Loucy (cell line): ENCODE data around the gene SCYL2.
"Not testable (repeated sequence)": the region's sequence is repeated elsewhere in the genome, so short reads cannot be mapped to it uniquely, and the experiment has no call there.

ENCODE experiments used
- H2AFZ ChIP-seq: fragments of 200-600 bp; sonication (generic); 2 replicates; pipeline ENCODE4 v1.6.0; 2016; ENCODE audit warnings: antibody characterized with exemption, mild to moderate bottlenecking, low read length, moderate library complexity
- H3F3A ChIP-seq: fragments of 200-600 bp; 2 replicates; pipeline ENCODE4 v1.6.0; 2016; ENCODE audit warnings: antibody characterized with exemption, low read depth, mild to moderate bottlenecking
- H3K27me3 ChIP-seq: fragments of 200-600 bp; sonication (generic); 2 replicates; pipeline ENCODE4 v1.6.1; 2014; ENCODE audit warnings: low read length, mild to moderate bottlenecking; ENCODE audit not compliant: insufficient read depth, poor library complexity, severe bottlenecking
- H3K36me3 ChIP-seq: fragments of 200-600 bp; sonication (generic); 2 replicates; pipeline ENCODE4 v1.6.1; 2016; ENCODE audit warnings: low read length; ENCODE audit not compliant: insufficient read depth
- H3K4me1 ChIP-seq: fragments of 200-600 bp; sonication (generic); 2 replicates; pipeline ENCODE4 v1.5.1; 2014; ENCODE audit warnings: low read length, mild to moderate bottlenecking; ENCODE audit not compliant: insufficient read depth, poor library complexity, severe bottlenecking
- H3K4me2 ChIP-seq: fragments of 200-600 bp; sonication (generic); 2 replicates; pipeline ENCODE4 v1.6.0; 2014; ENCODE audit warnings: antibody characterized with exemption, low read length, low read depth, mild to moderate bottlenecking; ENCODE audit not compliant: poor library complexity, severe bottlenecking
- H3K4me3 ChIP-seq: fragments of 200-600 bp; sonication (generic); 2 replicates; pipeline ENCODE4 v1.5.1; 2014; ENCODE audit warnings: low read length, mild to moderate bottlenecking, mixed read lengths; ENCODE audit not compliant: poor library complexity, severe bottlenecking
- H3K79me2 ChIP-seq: fragments of 200-600 bp; sonication (generic); 2 replicates; pipeline ENCODE4 v1.6.1; 2014; ENCODE audit warnings: low read length; ENCODE audit not compliant: insufficient read depth
- H3K9ac ChIP-seq: fragments of 200-600 bp; sonication (generic); 2 replicates; pipeline ENCODE4 v1.6.0; 2014; ENCODE audit warnings: mild to moderate bottlenecking, low read depth, low read length, moderate library complexity; ENCODE audit not compliant: poor library complexity, severe bottlenecking
- H3K9me2 ChIP-seq: fragments of 200-600 bp; sonication (generic); replicated peaks from 2 replicates; pipeline ENCODE4 v1.6.1; 2016; ENCODE audit warnings: low read depth, low read length, mixed read lengths
- H3K9me3 ChIP-seq: fragments of 200-600 bp; sonication (generic); 2 replicates; pipeline ENCODE4 v1.6.1; 2014; ENCODE audit warnings: mild to moderate bottlenecking, antibody characterized with exemption, low read length, low read depth; ENCODE audit not compliant: insufficient read depth
- H4K20me1 ChIP-seq: fragments of 200-600 bp; sonication (generic); 2 replicates; pipeline ENCODE4 v1.6.0; 2014; ENCODE audit warnings: antibody characterized with exemption, low read length, mild to moderate bottlenecking; ENCODE audit not compliant: insufficient read depth, poor library complexity, severe bottlenecking
- EZH2phosphoT487 ChIP-seq: fragments of 200-600 bp; IDR thresholded peaks from 2 replicates; pipeline ENCODE4 v1.6.1; 2018; ENCODE audit warnings: antibody characterized with exemption, mild to moderate bottlenecking, moderate library complexity, borderline replicate concordance
- TF ChIP-seq, protein P1 (sequence below): fragments of 200-600 bp; sonication (generic); conservative IDR thresholded peaks from 2 replicates; pipeline ENCODE4 v1.5.1; 2014; ENCODE audit warnings: mild to moderate bottlenecking, antibody characterized with exemption, low read length

The SCYL2 gene

DNA sequence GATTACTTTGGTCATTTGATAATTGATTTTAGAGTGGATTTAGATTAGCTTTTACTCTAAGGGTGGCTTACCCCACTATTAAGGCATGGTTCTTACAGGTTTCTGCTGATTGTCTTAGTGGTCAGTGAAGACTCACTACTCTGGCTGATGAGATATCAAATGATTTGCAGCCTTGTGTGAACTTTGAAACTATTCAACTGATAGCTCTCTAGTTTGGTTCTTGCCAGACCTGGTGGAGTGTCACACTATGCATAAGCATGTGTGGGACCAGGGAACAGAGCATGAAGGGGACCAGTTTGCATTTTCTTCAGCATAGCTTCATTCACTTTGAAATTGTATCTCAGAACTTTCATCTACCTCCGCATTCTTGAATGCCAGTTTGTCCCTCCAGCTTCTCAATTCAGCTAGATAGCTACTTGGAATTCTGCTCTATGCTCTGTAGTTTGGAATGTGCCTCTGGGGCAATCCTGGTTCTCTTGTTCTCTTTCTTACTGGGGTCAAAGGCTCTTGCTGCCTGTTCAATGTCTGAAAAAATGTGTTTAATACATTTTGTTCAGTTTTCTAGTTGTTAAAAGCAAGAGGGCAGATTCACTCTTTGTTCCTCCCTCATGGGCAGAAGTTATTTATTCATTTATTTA is 12.7 kb downstream of the SCYL2 start:
- Histone ChIP-seq H3K9me2 (no peaks in the 10 kb centered on the region), H3F3A (no peaks in the 10 kb centered on the region), H2AFZ (no peak overlapping the region), H4K20me1 (peaks cover 22% of the 10 kb centered on the region), H3K9ac (no peak overlapping the region), H3K4me2 (no peak overlapping the region), H3K4me3 (no peak overlapping the region), H3K9me3 (no peaks in the 10 kb centered on the region), H3K27me3 (no peaks in the 10 kb centered on the region), H3K4me1 (peaks cover 7% of the 10 kb centered on the region), H3K79me2 (peaks cover 65% of the 10 kb centered on the region), H3K36me3 (peaks cover 19% of the 10 kb centered on the region; the same call in 1 of the 2 replicates)
- TF ChIP-seq EZH2phosphoT487, result no peak
- TF ChIP-seq, protein P1, sequence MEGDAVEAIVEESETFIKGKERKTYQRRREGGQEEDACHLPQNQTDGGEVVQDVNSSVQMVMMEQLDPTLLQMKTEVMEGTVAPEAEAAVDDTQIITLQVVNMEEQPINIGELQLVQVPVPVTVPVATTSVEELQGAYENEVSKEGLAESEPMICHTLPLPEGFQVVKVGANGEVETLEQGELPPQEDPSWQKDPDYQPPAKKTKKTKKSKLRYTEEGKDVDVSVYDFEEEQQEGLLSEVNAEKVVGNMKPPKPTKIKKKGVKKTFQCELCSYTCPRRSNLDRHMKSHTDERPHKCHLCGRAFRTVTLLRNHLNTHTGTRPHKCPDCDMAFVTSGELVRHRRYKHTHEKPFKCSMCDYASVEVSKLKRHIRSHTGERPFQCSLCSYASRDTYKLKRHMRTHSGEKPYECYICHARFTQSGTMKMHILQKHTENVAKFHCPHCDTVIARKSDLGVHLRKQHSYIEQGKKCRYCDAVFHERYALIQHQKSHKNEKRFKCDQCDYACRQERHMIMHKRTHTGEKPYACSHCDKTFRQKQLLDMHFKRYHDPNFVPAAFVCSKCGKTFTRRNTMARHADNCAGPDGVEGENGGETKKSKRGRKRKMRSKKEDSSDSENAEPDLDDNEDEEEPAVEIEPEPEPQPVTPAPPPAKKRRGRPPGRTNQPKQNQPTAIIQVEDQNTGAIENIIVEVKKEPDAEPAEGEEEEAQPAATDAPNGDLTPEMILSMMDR, result no peak

DNA sequence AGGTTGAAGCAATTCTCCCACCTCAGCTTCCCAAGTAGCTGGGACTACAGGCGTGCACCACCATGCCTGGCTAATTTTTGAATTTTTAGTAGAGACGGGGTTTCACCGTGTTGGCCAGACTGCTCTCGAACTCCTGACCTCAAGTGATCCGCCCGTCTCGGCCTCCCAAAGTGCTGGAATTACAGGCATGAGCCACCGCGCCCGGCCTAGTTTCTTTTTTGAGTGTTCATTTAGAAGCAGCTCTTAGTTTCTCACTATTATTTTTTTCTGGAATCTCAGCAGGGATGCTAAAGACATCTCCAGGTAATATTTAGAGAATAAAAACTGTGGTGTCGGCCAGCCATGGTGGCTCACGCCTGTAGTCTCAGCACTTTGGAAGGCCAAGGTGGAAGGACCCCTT is 17.6 kb downstream of the SCYL2 start:
- Histone ChIP-seq H3K79me2 (peaks cover 23% of the 10 kb centered on the region; the same call in 1 of the 2 replicates), H3K36me3 (peaks cover 25% of the 10 kb centered on the region; the same call in 1 of the 2 replicates)
- H3F3A ChIP-seq, H3K4me1 ChIP-seq, H4K20me1 ChIP-seq, H3K4me3 ChIP-seq, H2AFZ ChIP-seq, H3K27me3 ChIP-seq, H3K4me2 ChIP-seq, H3K9me3 ChIP-seq, H3K9ac ChIP-seq, H3K9me2 ChIP-seq: not testable (repeated sequence)

DNA sequence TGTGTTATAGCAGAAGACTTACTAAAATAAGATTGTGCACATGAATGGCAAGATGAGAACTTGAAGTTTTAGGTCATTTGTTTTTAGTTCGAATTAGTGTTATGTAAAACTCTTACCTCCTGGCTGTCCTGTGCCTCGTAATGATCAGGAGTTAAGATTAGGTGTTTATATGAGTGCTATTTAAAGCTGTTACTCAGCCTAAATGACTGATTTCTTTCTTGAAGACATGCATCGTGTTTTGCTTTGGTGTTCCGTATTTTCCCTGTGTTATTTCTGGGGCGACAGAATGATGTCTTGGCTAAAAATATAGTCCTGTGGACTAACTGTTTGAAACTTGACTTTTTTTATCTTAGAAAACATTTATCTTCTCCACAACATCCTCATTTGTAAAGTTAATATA is 22.1 kb downstream of the SCYL2 start:
- no peaks in the 10 kb centered on the region for H3K79me2 ChIP-seq
- no peaks in the 10 kb centered on the region for H3K4me1 ChIP-seq
- H3K27me3 ChIP-seq, result no peaks in the 10 kb centered on the region
- H3K9me2 ChIP-seq, result no peaks in the 10 kb centered on the region
- H4K20me1 ChIP-seq, result no peaks in the 10 kb centered on the region
- no peak overlapping the region for H3K9ac ChIP-seq
- H3F3A ChIP-seq, result no peaks in the 10 kb centered on the region
- no peaks in the 10 kb centered on the region for H3K9me3 ChIP-seq
- H2AFZ ChIP-seq, result no peak overlapping the region
- H3K4me2 ChIP-seq, result no peak overlapping the region
- peaks cover 23% of the 10 kb centered on the region; the same call in 1 of the 2 replicates for H3K36me3 ChIP-seq
- TF ChIP-seq EZH2phosphoT487, result no peak
- TF ChIP-seq, protein P1, result no peak
- no peak overlapping the region for H3K4me3 ChIP-seq

DNA sequence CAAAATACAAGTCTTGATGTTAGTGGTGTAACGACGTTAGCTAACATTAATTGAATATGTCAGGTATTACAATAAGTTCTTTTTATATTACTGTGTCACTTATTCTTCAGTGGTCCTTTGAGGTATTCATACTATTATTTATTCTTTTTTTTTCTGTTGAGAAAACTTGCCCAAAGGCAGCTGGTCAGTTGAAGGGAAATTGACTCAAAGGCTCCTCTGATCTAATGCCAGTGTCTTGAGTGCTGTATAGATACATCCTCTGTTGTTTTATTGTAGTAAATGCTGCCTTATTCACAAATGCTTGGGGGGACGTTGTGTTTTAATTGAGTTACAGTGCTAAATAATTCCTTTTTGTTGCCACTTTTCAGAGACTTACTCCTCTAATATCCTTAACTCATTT is 23.0 kb downstream of the SCYL2 start:
- H3K4me3 ChIP-seq, result no peak overlapping the region
- no peak for TF ChIP-seq EZH2phosphoT487
- TF ChIP-seq, protein P1, result no peak
- H3K9ac ChIP-seq, result no peak overlapping the region
- no peaks in the 10 kb centered on the region for H3K27me3 ChIP-seq
- no peaks in the 10 kb centered on the region for H3K9me3 ChIP-seq
- peaks cover 16% of the 10 kb centered on the region; the same call in 1 of the 2 replicates for H3K36me3 ChIP-seq
- no peaks in the 10 kb centered on the region for H3K79me2 ChIP-seq
- no peaks in the 10 kb centered on the region for H3K4me1 ChIP-seq
- H3F3A ChIP-seq, result no peaks in the 10 kb centered on the region
- H4K20me1 ChIP-seq, result no peaks in the 10 kb centered on the region
- H2AFZ ChIP-seq, result no peak overlapping the region
- no peak overlapping the region for H3K4me2 ChIP-seq
- no peaks in the 10 kb centered on the region for H3K9me2 ChIP-seq
